BLaER1 treated with 17β-estradiol and CSF1 and Interleukin-3, amounts not matched to agents 10 nM and 100 nM (cell line): ENCODE measurements around the gene TLE2.
"Not testable (repeated sequence)": the region's sequence is repeated elsewhere in the genome, so short reads cannot be mapped to it uniquely, and the experiment has no call there.

Experiments
- H3K27ac ChIP-seq, 11 experiments: shearing (Covaris generic); formaldehyde crosslinking; 2 replicates each; pipeline ENCODE4 v1.8.1; 2022
- H3K27me3 ChIP-seq, 11 experiments: shearing (Covaris generic); formaldehyde crosslinking; 2 replicates each; pipeline ENCODE4 v1.8.1; 2022
- H3K36me3 ChIP-seq, 11 experiments: shearing (Covaris generic); formaldehyde crosslinking; 2 replicates each; pipeline ENCODE4 v1.8.1; 2022
- H3K4me1 ChIP-seq, 10 experiments: shearing (Covaris generic); formaldehyde crosslinking; 2 replicates each; pipeline ENCODE4 v1.8.1; 2022
- H3K4me2 ChIP-seq, 11 experiments: shearing (Covaris generic); formaldehyde crosslinking; 2 replicates each; pipeline ENCODE4 v1.8.1; 2022
- H3K4me3 ChIP-seq, 10 experiments: shearing (Covaris generic); formaldehyde crosslinking; 2 replicates each; pipeline ENCODE4 v1.8.1; 2022
- H3K9ac ChIP-seq, 11 experiments: shearing (Covaris generic); formaldehyde crosslinking; 2 replicates each; pipeline ENCODE4 v1.8.1; 2022
- H3K9me3 ChIP-seq, 11 experiments: shearing (Covaris generic); formaldehyde crosslinking; replicated peaks in 1 of 11; 2 replicates each; pipeline ENCODE4 v1.8.1; 2022
- H4K20me1 ChIP-seq, 11 experiments: shearing (Covaris generic); formaldehyde crosslinking; 2 replicates each; pipeline ENCODE4 v1.8.1; 2022
- Cebpa-rat ChIP-seq, 11 experiments: shearing (Covaris generic); IDR thresholded peaks; 2 replicates each; pipeline ENCODE4 v1.8.1; 2022

The TLE2 gene

DNA sequence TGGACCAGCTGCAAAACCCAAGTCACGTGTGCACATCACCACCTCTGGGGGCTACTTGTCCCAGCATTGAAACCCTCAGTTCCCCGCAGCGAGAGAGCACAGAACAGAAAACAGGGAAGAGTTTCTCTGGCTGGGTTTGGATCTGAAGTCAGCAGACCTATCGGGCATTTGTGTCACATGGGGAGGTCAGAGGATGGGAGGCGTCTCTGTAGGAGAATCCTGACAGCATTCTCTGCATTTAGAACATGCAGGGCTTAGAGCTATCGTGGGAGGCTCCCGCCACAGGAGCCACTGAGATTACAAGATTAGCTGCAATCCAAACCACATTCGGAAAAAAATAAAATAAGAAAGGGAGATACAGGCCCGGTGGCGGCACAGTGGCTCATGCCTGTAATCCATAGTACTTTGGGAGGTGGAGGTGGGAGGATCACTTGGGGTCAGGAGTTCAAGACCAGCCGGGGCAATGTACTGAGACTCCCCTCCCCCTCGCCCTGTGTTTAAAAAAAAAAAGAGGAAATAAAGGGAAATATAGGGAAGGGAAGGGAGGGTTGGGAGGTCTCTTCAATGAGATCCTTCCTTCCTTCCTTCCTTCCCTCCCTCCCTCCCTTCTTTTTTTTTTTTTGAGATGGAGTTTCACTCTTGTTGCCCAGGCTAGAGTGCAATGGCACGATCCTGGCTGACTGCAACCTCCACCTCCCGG, 54.6 kb downstream of the TLE2 start:
- Histone ChIP-seq H3K36me3 (no peaks in the 10 kb centered on the region), H3K27me3 (no peaks in the 10 kb centered on the region), H3K9me3 (no peaks in the 10 kb centered on the region), H3K4me3 (peak overlapping the region in 2 of 10 experiments; percentile 1 to 15; a peak in 3 of 20 replicates), H3K4me1 (peaks cover 77 to 94% (median 89%) of the 10 kb centered on the region in 10 experiments), H3K27ac (peak overlapping the region; percentile 19 to 59 (median 45); a peak in 16 of 22 replicates), H4K20me1 (no peaks in the 10 kb centered on the region), H3K4me2 (peak overlapping the region; percentile 94 to 100 (median 98)), H3K9ac (peak overlapping the region in 10 of 11 experiments; percentile 15 to 53 (median 42); a peak in 9 of 22 replicates)
- TF ChIP-seq Cebpa-rat (IDR thresholded peaks at IDR 0.05), result 0 out of 22 replicates have a peak, but pooled peaks of 1 of the 11 experiments have one; percentile 20

DNA sequence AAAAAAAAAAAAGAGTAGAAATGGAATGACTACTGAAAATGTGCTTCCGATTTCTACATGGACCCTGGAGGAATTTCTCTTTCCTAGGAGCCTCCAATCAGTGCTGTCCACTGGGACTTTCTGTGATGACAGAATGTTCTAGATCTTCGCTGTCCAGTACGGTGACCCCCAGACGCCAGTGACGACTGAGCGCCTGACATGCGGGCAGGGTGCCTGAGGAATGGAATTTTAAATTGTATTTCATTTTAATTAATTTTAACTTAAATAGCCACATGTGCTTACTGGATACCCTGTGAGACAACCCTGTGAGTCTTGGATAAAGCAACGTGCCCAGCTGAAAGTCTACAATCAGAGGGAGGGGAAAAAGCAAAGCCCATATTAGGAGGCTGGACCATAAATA, 55.9 kb downstream of the TLE2 start:
- no peaks in the 10 kb centered on the region for H3K36me3 ChIP-seq
- TF ChIP-seq Cebpa-rat (IDR thresholded peaks at IDR 0.05), result no peak
- H3K4me2 ChIP-seq, result peak overlapping the region; percentile 78 to 100 (median 97); a peak in 12 of 22 replicates

GRCh38 chr19:2970201-2970835, 58.8 kb downstream of the TLE2 start:
- peak in 3 of 11 experiments; percentile 27 to 43 (median 37); a peak in 4 of 22 replicates for TF ChIP-seq Cebpa-rat (IDR thresholded peaks at IDR 0.05)
- peak overlapping the region in 9 of 11 experiments; percentile 41 to 98 (median 79); a peak in 17 of 22 replicates for H3K4me2 ChIP-seq
- H3K27ac ChIP-seq, result peak overlapping the region in 4 of 11 experiments; percentile 11 to 31 (median 23); a peak in 5 of 22 replicates
- H3K36me3 ChIP-seq, result no peaks in the 10 kb centered on the region
- H4K20me1 ChIP-seq, result no peaks in the 10 kb centered on the region
- H3K4me1 ChIP-seq, result peaks cover 67 to 94% (median 86%) of the 10 kb centered on the region in 10 experiments
- no peak overlapping the region for H3K9ac ChIP-seq
- no peaks in the 10 kb centered on the region for H3K27me3 ChIP-seq
- H3K4me3 ChIP-seq, result no peak overlapping the region
- peaks cover 0 to 2% (median 0%) of the 10 kb centered on the region in 11 experiments; a peak in 1 of 22 replicates for H3K9me3 ChIP-seq

More for the DNA sequence above, 55.9 kb downstream of the TLE2 start:
- Histone ChIP-seq H3K4me1 (peaks cover 85 to 97% (median 96%) of the 10 kb centered on the region in 10 experiments), H4K20me1 (no peaks in the 10 kb centered on the region), H3K9me3 (no peaks in the 10 kb centered on the region), H3K27ac (peak overlapping the region in 1 of 11 experiments; percentile 64; a peak in 1 of 22 replicates), H3K4me3 (no peak overlapping the region), H3K9ac (no peak overlapping the region), H3K27me3 (no peaks in the 10 kb centered on the region)

DNA sequence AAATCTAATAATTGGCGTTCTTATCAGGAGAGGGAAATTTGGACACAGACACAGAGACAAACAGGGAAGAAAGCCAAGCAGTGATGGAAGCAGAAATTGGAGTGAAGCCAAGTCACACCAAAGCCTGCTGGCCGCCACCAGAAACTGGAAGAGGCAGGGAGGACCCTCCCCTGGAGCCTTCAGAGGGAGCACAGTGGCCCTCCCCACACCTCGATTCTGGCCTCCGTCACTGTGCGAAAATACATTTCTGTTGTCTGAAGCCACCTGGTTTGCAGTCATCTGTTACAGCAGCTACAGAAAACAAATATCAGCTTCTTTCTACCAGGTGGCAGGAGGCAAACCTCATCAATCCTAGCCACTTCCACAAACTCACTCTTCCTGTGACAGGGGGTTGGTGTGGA, 60.0 kb downstream of the TLE2 start:
- H3K36me3 ChIP-seq, result no peaks in the 10 kb centered on the region
- H3K4me2 ChIP-seq, result peak overlapping the region; percentile 55 to 98 (median 67)
- no peaks in the 10 kb centered on the region for H3K27me3 ChIP-seq
- no peak for TF ChIP-seq Cebpa-rat (IDR thresholded peaks at IDR 0.05)
- H3K4me3 ChIP-seq, result no peak overlapping the region
- H3K4me1 ChIP-seq, result peaks cover 55 to 88% (median 75%) of the 10 kb centered on the region in 10 experiments
- H3K27ac ChIP-seq, result peak overlapping the region in 7 of 11 experiments; percentile 36 to 57 (median 50); a peak in 13 of 22 replicates
- no peaks in the 10 kb centered on the region for H4K20me1 ChIP-seq
- peak overlapping the region in 5 of 11 experiments; percentile 5 to 58 (median 24); a peak in 7 of 22 replicates for H3K9ac ChIP-seq
- peaks cover 0 to 10% (median 0%) of the 10 kb centered on the region in 11 experiments; a peak in 4 of 22 replicates for H3K9me3 ChIP-seq

DNA sequence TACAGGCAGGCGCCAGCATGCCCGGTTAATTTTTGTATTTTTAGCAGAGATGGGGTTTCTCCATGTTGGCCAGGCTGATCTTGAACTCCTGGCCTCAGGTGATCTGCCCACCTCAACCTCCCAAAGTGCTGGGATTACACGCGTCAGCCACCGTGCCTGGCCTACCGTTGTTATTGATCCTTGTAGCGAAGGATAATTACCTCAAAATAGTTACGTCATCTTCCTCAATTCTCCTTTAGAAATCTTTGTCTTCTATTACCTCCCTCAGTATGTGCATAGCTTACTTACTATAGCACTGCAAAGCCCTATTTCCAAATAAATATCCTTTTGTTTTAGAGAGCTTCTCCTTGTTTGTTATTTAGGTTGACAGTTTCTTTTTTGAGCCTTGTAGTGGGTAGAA, 61.1 kb downstream of the TLE2 start:
- TF ChIP-seq Cebpa-rat (IDR thresholded peaks at IDR 0.05), result no peak
- Histone ChIP-seq H3K4me1 (peaks cover 44 to 83% (median 72%) of the 10 kb centered on the region in 10 experiments), H3K9me3 (peaks cover 0 to 10% (median 0%) of the 10 kb centered on the region in 11 experiments; a peak in 4 of 22 replicates), H3K27ac (peak overlapping the region in 1 of 11 experiments; percentile 50; a peak in 1 of 22 replicates), H3K36me3 (no peaks in the 10 kb centered on the region), H3K9ac (no peak overlapping the region), H3K4me2 (peak overlapping the region in 7 of 11 experiments; percentile 55 to 98 (median 79); a peak in 8 of 22 replicates), H3K27me3 (no peaks in the 10 kb centered on the region), H3K4me3 (no peak overlapping the region), H4K20me1 (no peaks in the 10 kb centered on the region)

- Histone ChIP-seq H3K27me3 (no peaks in the 10 kb centered on the region), H3K4me2 (no peak overlapping the region), H3K4me3 (no peak overlapping the region), H3K9ac (no peak overlapping the region), H3K27ac (no peak overlapping the region), H3K9me3 (peaks cover 0 to 10% (median 0%) of the 10 kb centered on the region in 11 experiments; a peak in 4 of 22 replicates), H3K4me1 (peaks cover 17 to 71% (median 58%) of the 10 kb centered on the region in 10 experiments), H4K20me1 (no peaks in the 10 kb centered on the region), H3K36me3 (no peaks in the 10 kb centered on the region)
- no peak for TF ChIP-seq Cebpa-rat (IDR thresholded peaks at IDR 0.05)
Measured at GRCh38 chr19:2964874-2965273, 64.2 kb downstream of the TLE2 start.

- H3K27ac ChIP-seq, H4K20me1 ChIP-seq, H3K4me3 ChIP-seq, H3K9me3 ChIP-seq, H3K27me3 ChIP-seq, H3K36me3 ChIP-seq, H3K9ac ChIP-seq: not testable (repeated sequence)
- Histone ChIP-seq H3K4me1 (peaks cover 9 to 70% (median 53%) of the 10 kb centered on the region in 10 experiments), H3K4me2 (peak overlapping the region in 2 of 11 experiments; percentile 6 to 9; a peak in 1 of 22 replicates)
Measured at GRCh38 chr19:2963631-2964030, 65.4 kb downstream of the TLE2 start.

GRCh38 chr19:2963122-2963521, 66.0 kb downstream of the TLE2 start:
- no peak for TF ChIP-seq Cebpa-rat (IDR thresholded peaks at IDR 0.05)
- no peak overlapping the region for H3K27ac ChIP-seq
- H3K36me3 ChIP-seq, result no peaks in the 10 kb centered on the region
- H3K9me3 ChIP-seq, result peaks cover 0 to 10% (median 0%) of the 10 kb centered on the region in 11 experiments; a peak in 4 of 22 replicates
- no peaks in the 10 kb centered on the region for H4K20me1 ChIP-seq
- H3K4me1 ChIP-seq, result peaks cover 6 to 66% (median 48%) of the 10 kb centered on the region in 10 experiments
- H3K9ac ChIP-seq, result no peak overlapping the region
- no peak overlapping the region for H3K4me3 ChIP-seq
- H3K27me3 ChIP-seq, result no peaks in the 10 kb centered on the region
- H3K4me2 ChIP-seq, result peak overlapping the region in 2 of 11 experiments; percentile 9 to 68; a peak in 1 of 22 replicates
